ENCODE measurements around the gene H6PD.
A peak's percentile ranks its signal among the peaks of the same experiment; 100 is the strongest.

H6PD gene

GRCh38 chr1:9260059-9260766 is 25.6 kb downstream of the H6PD start:
- no peak for DNase-seq

- DNase-seq: no peak
These were observed 26.9 kb downstream of the H6PD start for GRCh38 chr1:9261496-9261895.

DNA sequence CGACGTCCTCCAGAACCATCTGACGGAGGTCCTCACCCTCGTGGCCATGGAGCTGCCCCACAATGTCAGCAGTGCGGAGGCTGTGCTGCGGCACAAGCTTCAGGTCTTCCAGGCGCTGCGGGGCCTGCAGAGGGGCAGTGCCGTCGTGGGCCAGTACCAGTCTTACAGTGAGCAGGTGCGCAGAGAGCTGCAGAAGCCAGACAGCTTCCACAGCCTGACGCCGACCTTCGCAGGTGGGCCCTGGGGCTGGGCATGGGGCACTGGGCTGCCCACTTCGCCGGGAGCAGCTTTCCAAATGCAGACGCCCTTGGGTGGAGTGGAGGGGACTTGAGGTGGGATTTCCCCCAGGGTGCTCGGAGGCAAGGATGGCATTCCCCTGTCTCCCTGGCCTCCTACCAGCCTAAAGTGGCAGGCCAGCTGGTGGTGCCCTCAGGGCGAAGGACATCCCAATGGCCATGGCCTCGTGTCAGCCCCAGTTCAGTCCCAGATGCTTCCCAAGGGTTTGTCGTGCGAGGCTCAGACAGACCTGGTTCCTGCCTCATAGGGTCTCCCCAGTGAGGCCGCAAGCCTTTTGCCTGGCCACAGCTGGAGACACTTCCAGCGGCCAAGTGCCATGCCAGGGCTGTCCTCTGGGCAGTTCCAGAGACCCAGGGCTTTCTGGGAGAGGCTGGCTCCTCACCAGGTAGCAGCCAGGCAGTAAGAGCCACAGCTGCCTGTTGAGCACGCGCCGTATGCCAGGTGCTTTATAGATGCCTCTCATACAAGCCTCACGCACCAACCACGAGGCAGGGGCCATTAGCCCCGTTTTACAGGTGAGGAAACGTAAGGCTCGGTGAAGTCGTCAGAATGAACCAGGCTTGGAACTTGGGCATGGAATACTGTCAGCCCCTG is 27.8 kb downstream of the H6PD start:
- no peak for DNase-seq

- no peak for DNase-seq
These were observed 28.8 kb downstream of the H6PD start for GRCh38 chr1:9263276-9263855.

GRCh38 chr1:9263984-9264872 is 29.7 kb downstream of the H6PD start:
- DNase-seq: no peak

DNA sequence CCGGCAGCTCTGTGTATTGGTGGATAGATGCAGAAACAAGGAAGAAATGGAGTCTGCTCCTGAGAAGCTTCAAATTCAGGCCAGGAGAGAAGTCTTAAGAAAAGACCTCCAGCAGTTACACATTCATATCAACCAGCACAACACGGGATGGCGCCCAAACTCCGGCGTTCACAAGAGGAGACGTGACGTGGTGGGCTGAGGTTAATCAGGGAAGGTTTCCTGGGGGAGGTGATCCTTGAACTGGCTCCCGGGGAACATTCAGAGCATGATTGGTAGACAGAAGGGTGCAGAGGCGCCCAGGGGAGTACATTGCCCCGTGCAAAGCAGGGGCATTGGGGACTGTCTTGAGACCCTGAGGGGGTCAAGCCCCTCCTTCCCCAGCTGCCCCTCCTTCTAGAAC is 30.5 kb downstream of the H6PD start:
- DNase-seq: no peak

GRCh38 chr1:9265968-9266367 is 31.4 kb downstream of the H6PD start:
- no peak for DNase-seq

DNA sequence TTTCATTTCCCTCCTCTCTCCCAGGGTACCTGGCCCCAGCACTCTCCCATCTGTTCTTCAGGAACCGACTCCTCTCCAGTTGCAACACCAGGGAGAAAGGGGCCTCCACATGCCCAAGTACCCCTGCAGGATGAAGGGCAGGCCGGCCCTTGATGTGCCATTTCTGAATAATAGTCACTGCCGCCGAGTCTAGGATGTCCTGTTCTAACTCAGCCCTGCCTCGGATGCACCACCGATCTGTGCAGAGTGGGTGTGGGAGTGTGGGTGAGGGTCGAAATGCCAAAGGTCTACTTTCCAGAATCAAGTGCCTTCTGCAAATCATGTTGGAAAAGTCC is 32.7 kb downstream of the H6PD start:
- DNase-seq: no peak

GRCh38 chr1:9267827-9268581 is 33.4 kb downstream of the H6PD start:
- DNase-seq: no peak

- no peak for DNase-seq
These were observed 34.5 kb downstream of the H6PD start for GRCh38 chr1:9269078-9269501.

DNA sequence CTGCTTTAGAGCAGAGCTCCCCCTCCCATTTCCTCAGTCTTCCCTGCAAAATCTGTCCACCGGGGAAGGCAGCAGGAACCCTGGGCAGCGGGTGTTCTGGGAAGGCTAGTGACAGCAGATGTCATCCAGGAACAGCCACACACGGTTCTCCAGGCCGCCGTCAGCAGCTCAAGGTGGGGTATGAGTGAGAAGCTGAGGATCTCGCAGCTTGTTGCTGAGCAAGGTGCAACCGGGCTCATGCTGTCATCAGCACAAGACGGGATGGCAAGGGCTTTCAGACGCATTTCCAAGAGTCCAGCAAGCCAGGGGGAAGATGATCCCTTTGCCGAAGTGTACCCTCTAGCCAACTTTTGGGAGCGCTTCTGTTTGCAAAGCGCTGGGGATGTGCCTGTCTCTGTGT is 35.1 kb downstream of the H6PD start:
- no peak for DNase-seq

DNA sequence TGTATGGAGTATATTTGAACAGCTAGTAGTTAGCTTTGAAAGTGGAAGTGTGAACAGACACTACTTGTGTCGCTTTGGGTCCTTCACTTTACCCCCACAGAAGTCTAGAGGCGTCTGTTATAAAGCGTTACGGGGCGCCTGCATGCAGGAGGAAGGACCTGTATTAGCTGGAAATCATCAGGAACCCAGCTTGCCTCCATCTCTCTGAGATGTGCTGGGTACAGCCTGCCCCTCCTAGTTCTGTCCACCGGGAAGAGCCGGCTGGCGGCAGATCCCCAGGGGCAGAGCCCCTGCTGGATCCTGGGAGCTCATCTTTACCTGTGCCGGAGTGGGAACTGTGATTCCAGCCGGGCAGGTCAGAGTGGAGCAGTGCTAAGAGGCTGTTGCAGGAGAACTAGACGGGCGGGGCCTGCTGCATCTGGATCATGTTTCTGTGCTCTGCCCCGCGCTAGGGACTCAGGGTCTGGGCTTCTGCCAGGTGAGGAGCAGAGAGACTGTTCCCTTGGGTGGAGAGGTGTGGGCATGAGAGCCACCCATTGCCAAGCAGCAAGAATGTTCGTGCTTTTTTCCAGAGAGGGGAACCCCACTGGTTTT is 35.8 kb downstream of the H6PD start:
- no peak for DNase-seq

GRCh38 chr1:9271283-9271682 is 36.7 kb downstream of the H6PD start:
- no peak for DNase-seq

GRCh38 chr1:9271861-9272595 is 37.5 kb downstream of the H6PD start:
- DNase-seq: no peak

GRCh38 chr1:9273177-9273576 is 38.6 kb downstream of the H6PD start:
- DNase-seq: no peak

GRCh38 chr1:9275161-9275560 is 40.6 kb downstream of the H6PD start:
- DNase-seq: no peak

DNA sequence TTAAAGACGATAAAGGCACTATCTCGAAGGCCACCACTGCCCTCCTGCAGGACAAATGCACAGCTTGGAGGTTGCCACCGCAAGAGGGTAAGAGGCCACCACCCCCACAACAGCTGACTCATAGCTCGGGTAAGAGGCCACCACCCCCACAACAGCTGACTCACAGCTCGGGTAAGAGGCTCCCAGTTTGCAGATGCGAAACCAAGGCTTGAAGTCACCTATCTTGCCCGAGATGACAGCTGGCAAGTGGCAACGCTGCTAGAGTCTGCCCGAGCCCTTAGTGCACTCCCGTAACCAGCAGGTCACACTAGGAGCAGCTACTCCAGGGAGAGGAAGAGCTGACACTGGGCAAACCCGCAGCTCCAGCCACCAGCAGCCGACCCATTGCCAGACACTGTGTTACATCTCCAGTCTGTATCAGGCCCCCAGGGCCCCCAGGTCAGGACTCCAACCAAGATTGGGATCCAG is 41.0 kb downstream of the H6PD start:
- DNase-seq: peak; percentile 89

DNA sequence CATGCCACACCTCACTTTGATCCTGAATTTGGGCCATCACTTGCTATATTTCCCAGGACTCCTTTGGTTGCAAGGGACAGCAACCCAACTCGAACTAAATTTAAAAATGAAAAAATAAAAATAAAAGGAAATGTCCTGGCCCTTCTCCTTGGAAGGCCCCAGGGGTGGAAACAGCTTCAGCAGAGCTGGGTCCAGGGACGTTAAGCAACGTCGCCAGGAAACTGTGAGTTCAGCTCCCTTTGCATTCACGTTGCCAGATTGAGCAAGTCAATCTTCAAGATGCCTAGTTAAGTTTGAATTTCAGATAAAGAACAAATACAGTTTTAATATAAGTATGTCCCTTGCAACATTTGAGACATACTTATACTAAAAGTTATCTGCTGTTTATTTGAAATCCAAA is 43.5 kb downstream of the H6PD start:
- no peak for DNase-seq

- DNase-seq: no peak
These were observed 44.1 kb downstream of the H6PD start for GRCh38 chr1:9278585-9279153.

GRCh38 chr1:9279172-9279840 is 44.7 kb downstream of the H6PD start:
- peak; percentile 43 for DNase-seq
